Mesendoderm (in vitro differentiated cells): ENCODE measurements around the gene CAMSAP3.

Experiments
- DNase-seq: peaks from one replicate; pipeline ENCODE4 v3.0.0; 2013
- H2AK5ac ChIP-seq: 2 replicates; pipeline ENCODE4 v1.6.1; 2013; ENCODE audit warnings: low read length, inconsistent platforms
- H2BK120ac ChIP-seq: 2 replicates; pipeline ENCODE4 v1.6.1; 2013; ENCODE audit warnings: low read depth, mild to moderate bottlenecking, low read length, moderate library complexity, mixed read lengths
- H2BK15ac ChIP-seq: replicated peaks from 2 replicates; pipeline ENCODE4 v1.6.1; 2013; ENCODE audit warnings: low read depth, mild to moderate bottlenecking, moderate library complexity
- H2BK5ac ChIP-seq: 2 replicates; pipeline ENCODE4 v1.6.1; 2013; ENCODE audit warnings: low read length, inconsistent platforms
- H3K18ac ChIP-seq: 2 replicates; pipeline ENCODE4 v1.6.1; 2013; ENCODE audit warnings: mild to moderate bottlenecking, low read length, mixed read lengths
- H3K23ac ChIP-seq: one replicate; pipeline ENCODE4 v1.6.1; 2013; ENCODE audit warnings: low read length
- H3K27ac ChIP-seq: 2 replicates; pipeline ENCODE4 v1.5.1; 2013; ENCODE audit warnings: low read depth, mild to moderate bottlenecking, inconsistent platforms, low read length, moderate library complexity
- H3K27me3 ChIP-seq: 2 replicates; pipeline ENCODE4 v1.6.1; 2013; ENCODE audit warnings: low read length, control low read depth, mild to moderate bottlenecking, inconsistent platforms; ENCODE audit not compliant: insufficient read depth, poor library complexity
- H3K36me3 ChIP-seq: 2 replicates; pipeline ENCODE4 v1.6.1; 2013; ENCODE audit warnings: low read length, inconsistent platforms; ENCODE audit not compliant: control insufficient read depth, insufficient read depth
- H3K4ac ChIP-seq: one replicate; pipeline ENCODE4 v1.6.1; 2013; ENCODE audit warnings: low read depth, mild to moderate bottlenecking, low read length, moderate library complexity
- H3K4me1 ChIP-seq: 2 replicates; pipeline ENCODE4 v1.6.1; 2013; ENCODE audit warnings: low read depth, low read length, inconsistent platforms; ENCODE audit not compliant: control insufficient read depth
- H3K4me2 ChIP-seq: 2 replicates; pipeline ENCODE4 v1.6.1; 2013; ENCODE audit warnings: low read length
- H3K4me3 ChIP-seq: 2 replicates; pipeline ENCODE4 v1.5.1; 2013; ENCODE audit warnings: mild to moderate bottlenecking, low read length
- H3K56ac ChIP-seq: one replicate; pipeline ENCODE4 v1.6.1; 2013; ENCODE audit warnings: low read length
- H3K79me1 ChIP-seq: 2 replicates; pipeline ENCODE4 v1.6.1; 2013; ENCODE audit warnings: low read length, inconsistent platforms
- H3K79me2 ChIP-seq: 2 replicates; pipeline ENCODE4 v1.6.1; 2013; ENCODE audit warnings: mild to moderate bottlenecking, low read length; ENCODE audit not compliant: control insufficient read depth, insufficient read depth
- H3K9ac ChIP-seq: 2 replicates; pipeline ENCODE4 v1.6.1; 2013; ENCODE audit warnings: low read length, inconsistent platforms
- H4K5ac ChIP-seq: one replicate; pipeline ENCODE4 v1.6.1; 2013; ENCODE audit warnings: low read length
- H4K8ac ChIP-seq: one replicate; pipeline ENCODE4 v1.6.1; 2013; ENCODE audit warnings: low read depth, mild to moderate bottlenecking, control low read depth, low read length, moderate library complexity
- WGBS: extraction: QIAGEN DNeasy Blood & Tissue Kit; methylation state at CpG from one replicate; pipeline ENCODE4 v1.1.7; 2013; ENCODE audit warnings: low lambda C conversion rate, missing lambda C conversion rate; ENCODE audit not compliant: insufficient coverage; ENCODE audit errors: extremely low coverage; 5-methylcytosine and 5-hydroxymethylcytosine counted together

Gene CAMSAP3

DNA sequence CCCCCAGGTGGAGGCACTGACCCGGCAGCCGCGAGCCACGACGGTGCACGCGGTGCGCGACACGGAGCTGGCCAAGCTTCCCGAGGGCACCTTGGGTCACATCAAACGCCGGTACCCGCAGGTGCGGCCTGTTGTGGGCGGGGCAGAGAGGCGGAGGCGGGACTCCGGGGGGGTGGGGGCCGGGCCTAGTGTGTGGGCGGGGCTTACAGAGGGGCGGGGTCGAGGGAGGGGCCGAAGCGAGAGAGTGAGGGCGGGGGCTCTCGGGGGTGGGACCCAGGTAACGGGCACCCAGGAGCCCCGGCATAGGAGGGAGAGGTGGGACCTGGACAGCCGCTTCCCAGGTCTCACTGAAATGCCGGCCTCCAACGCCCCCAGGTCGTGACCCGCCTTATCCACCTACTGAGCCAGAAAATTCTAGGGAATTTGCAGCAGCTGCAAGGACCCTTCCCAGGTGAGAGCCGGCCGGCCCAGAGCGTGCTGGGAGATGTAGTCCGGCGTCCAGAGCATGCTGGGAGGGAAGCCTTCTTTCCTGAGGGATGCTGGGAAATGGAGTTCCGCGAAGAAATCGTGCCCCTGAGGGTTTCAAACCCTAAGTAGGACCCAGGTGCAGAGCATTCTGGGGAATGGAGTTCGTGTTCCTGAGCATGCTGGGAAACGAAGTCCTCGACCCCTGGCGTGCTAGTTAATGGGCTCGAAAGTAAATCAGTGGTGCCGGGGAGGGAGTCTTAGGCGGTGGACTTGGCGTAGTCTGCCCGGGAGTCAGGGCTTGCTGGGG is 44.5 kb upstream of the CAMSAP3 start:
- no CpG with 5 or more reads among the region's 51 CpGs for WGBS
- H3K27me3 ChIP-seq = no peaks in the 10 kb centered on the region

DNA sequence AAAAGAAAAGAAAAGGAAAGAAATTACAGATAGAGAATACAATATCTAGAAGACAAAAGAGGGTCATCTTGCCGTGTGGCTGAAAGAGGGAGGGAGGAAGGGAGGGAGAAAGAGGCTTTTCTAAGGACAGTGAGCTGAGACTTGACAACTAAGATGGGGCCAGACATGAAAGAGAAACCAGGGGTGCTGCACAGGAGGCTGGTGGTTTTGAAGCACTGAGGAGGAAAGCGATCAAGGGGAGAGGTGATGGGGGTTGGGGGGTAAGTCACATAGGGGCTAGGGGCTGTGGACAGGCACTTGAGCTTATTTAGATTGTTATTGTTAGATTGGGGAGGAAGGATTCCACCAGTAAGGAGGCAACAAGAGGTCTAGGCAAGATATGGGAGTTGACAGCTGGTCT is 42.9 kb upstream of the CAMSAP3 start:
- H3K23ac ChIP-seq = no peak overlapping the region
- no peak overlapping the region for H2BK120ac ChIP-seq
- no peak for DNase-seq
- H3K27me3 ChIP-seq = no peaks in the 10 kb centered on the region
- H3K4me1 ChIP-seq = no peaks in the 10 kb centered on the region
- H3K4me2 ChIP-seq = no peak overlapping the region
- no peak overlapping the region for H3K4ac ChIP-seq
- H2BK15ac ChIP-seq = no peak overlapping the region
- no peak overlapping the region for H3K56ac ChIP-seq
- no peak overlapping the region for H4K5ac ChIP-seq
- WGBS = no CpG with 5 or more reads among the region's 2 CpGs
- H3K9ac ChIP-seq = no peak overlapping the region
- H3K79me1 ChIP-seq = no peaks in the 10 kb centered on the region
- no peak overlapping the region for H2BK5ac ChIP-seq
- H3K4me3 ChIP-seq = no peak overlapping the region
- H3K36me3 ChIP-seq = peaks cover 1% of the 10 kb centered on the region
- no peak overlapping the region for H4K8ac ChIP-seq
- H3K18ac ChIP-seq = no peak overlapping the region
- no peaks in the 10 kb centered on the region for H3K79me2 ChIP-seq
- H3K27ac ChIP-seq = no peak overlapping the region
- H2AK5ac ChIP-seq = no peak overlapping the region

More for the DNA sequence above, 44.5 kb upstream of the CAMSAP3 start:
- Histone ChIP-seq H3K9ac (no peak overlapping the region), H4K8ac (no peak overlapping the region), H3K4me2 (peak overlapping the region; percentile 36), H3K4ac (no peak overlapping the region), H3K56ac (peak overlapping the region; percentile 25), H2AK5ac (no peak overlapping the region), H3K23ac (no peak overlapping the region), H2BK120ac (no peak overlapping the region), H4K5ac (no peak overlapping the region), H3K79me1 (no peaks in the 10 kb centered on the region), H3K4me3 (no peak overlapping the region), H3K4me1 (no peaks in the 10 kb centered on the region), H2BK15ac (no peak overlapping the region), H3K79me2 (no peaks in the 10 kb centered on the region), H3K27ac (no peak overlapping the region), H3K36me3 (no peaks in the 10 kb centered on the region), H3K18ac (no peak overlapping the region), H2BK5ac (no peak overlapping the region)
- DNase-seq = peak; percentile 99

DNA sequence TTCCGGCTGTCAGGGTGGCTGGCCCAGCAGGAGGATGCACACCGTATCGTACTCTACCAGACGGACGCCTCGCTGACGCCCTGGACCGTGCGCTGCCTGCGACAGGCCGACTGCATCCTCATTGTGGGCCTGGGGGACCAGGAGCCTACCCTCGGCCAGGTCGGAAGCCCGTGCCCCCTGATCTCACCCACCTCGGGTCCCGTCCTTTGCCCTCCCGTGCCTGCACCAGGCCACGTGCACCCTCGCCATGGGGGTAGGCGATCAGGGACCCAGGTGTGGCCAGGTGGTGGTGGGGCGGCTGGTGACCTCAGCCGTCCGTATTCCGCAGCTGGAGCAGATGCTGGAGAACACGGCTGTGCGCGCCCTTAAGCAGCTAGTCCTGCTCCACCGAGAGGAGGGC is 41.1 kb upstream of the CAMSAP3 start:
- Histone ChIP-seq H3K27ac (no peak overlapping the region), H3K79me1 (no peaks in the 10 kb centered on the region), H3K4me1 (no peaks in the 10 kb centered on the region), H3K4ac (no peak overlapping the region), H3K4me2 (no peak overlapping the region), H2BK15ac (no peak overlapping the region), H2AK5ac (no peak overlapping the region), H2BK120ac (no peak overlapping the region), H3K27me3 (no peaks in the 10 kb centered on the region), H2BK5ac (no peak overlapping the region), H4K8ac (no peak overlapping the region), H3K56ac (no peak overlapping the region), H3K23ac (no peak overlapping the region), H3K79me2 (no peaks in the 10 kb centered on the region), H3K9ac (no peak overlapping the region), H3K4me3 (no peak overlapping the region), H3K18ac (no peak overlapping the region), H4K5ac (no peak overlapping the region), H3K36me3 (peaks cover 2% of the 10 kb centered on the region)
- no CpG with 5 or more reads among the region's 28 CpGs for WGBS
- no peak for DNase-seq

DNA sequence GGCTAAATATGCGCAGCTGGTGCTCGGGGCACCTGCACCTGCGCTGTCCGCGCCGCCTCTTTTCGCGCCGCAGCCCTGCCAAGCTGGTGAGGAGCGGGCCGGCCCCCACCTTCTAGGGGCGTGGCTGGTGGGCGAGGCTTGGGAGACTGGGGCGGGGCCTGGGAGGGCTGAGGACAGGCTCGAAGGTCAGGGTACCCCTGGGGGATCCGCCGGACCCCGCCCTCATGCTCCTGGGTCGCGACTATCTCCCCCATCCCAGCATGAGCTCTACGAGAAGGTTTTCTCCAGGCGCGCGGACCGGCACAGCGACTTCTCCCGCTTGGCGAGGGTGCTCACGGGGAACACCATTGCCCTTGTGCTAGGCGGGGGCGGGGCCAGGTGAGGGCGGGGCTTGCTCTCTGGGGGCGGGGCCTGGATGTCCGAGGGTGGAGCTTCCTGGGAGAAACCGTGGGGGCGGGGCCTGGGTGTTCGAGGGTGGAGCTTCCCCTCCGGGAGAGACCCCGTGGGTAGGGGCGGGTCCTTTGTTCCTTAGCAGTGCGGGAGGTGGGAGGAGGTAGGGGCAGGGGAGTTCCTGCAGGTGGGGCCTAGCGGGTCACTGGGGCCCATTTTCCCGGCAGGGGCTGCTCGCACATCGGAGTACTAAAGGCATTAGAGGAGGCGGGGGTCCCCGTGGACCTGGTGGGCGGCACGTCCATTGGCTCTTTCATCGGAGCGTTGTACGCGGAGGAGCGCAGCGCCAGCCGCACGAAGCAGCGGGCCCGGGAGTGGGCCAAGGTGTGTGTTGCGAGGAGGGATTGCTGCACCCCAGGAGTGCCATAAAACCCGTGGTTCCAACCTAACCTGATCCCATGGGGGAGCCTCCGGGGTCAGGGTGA is 40.4 kb upstream of the CAMSAP3 start:
- DNase-seq = peak; percentile 66
- Histone ChIP-seq H3K56ac (peak overlapping the region; percentile 25), H3K23ac (no peak overlapping the region), H3K4ac (no peak overlapping the region), H3K79me2 (no peaks in the 10 kb centered on the region), H3K4me3 (no peak overlapping the region), H4K5ac (no peak overlapping the region), H4K8ac (no peak overlapping the region), H3K4me2 (no peak overlapping the region), H3K27ac (no peak overlapping the region), H2BK15ac (no peak overlapping the region), H3K18ac (no peak overlapping the region), H3K79me1 (no peaks in the 10 kb centered on the region), H3K36me3 (peaks cover 2% of the 10 kb centered on the region), H3K9ac (no peak overlapping the region), H2AK5ac (no peak overlapping the region), H3K27me3 (no peaks in the 10 kb centered on the region), H2BK120ac (no peak overlapping the region), H2BK5ac (no peak overlapping the region), H3K4me1 (no peaks in the 10 kb centered on the region)
- WGBS = no CpG with 5 or more reads among the region's 62 CpGs

DNA sequence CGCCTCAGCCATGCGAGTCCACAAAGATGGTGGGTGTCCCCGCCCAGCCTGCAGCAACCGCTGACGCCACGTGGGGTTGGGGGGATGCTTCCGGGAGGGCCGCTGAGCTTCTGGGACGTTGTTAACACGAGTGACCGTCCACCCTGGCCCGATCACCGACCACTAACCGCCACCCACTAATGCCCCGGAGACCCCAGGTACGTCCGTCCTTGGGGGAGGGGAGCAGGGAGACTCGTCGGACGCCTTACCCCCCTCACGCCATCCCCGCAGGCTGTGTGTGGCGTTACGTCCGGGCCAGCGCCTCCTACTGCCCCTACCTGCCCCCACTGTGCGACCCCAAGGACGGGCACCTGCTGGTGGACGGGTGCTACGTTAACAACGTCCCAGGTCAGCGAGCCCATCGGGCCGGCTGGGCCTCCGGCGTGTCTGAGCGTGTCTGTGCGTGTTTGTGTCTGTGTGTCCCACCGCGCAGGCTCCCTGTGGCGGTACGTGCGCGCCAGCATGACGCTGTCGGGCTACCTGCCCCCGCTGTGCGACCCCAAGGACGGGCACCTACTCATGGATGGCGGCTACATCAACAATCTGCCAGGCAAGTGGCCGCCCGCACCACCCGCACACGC is 38.9 kb upstream of the CAMSAP3 start:
- Histone ChIP-seq H3K4me1 (no peaks in the 10 kb centered on the region), H3K56ac (no peak overlapping the region), H3K23ac (no peak overlapping the region), H2BK15ac (no peak overlapping the region), H3K36me3 (peaks cover 2% of the 10 kb centered on the region), H4K5ac (no peak overlapping the region), H2AK5ac (no peak overlapping the region), H3K4me3 (no peak overlapping the region), H3K79me1 (no peaks in the 10 kb centered on the region), H3K4ac (no peak overlapping the region), H3K18ac (no peak overlapping the region), H3K4me2 (no peak overlapping the region), H2BK120ac (no peak overlapping the region), H3K27ac (no peak overlapping the region), H4K8ac (no peak overlapping the region), H3K9ac (no peak overlapping the region), H3K79me2 (no peaks in the 10 kb centered on the region), H2BK5ac (no peak overlapping the region), H3K27me3 (no peaks in the 10 kb centered on the region)
- no peak for DNase-seq
- no CpG with 5 or more reads among the region's 54 CpGs for WGBS
